ENCODE results near the gene TAF1A.
A peak's percentile ranks its signal among the peaks of the same experiment; 100 is the strongest.

Gene TAF1A

GRCh38 chr1:222543817-222544216 lies 45.9 kb downstream of the TAF1A start:
- Histone ChIP-seq H3K18ac (ENCODE audit: low read length) (no peak overlapping the region), H3K79me2 (ENCODE audit: control insufficient read depth, insufficient read depth, low read length) (no peaks in the 10 kb centered on the region), H4K8ac (ENCODE audit: low read depth, low read length) (no peak overlapping the region), H2BK15ac (replicated peaks; ENCODE audit: low read depth) (no peak overlapping the region), H3K4me1 (ENCODE audit: control insufficient read depth, low read depth, low read length) (no peaks in the 10 kb centered on the region), H3K23ac (ENCODE audit: low read length) (no peak overlapping the region), H2BK120ac (ENCODE audit: low read depth, low read length) (no peak overlapping the region), H3K36me3 (ENCODE audit: control insufficient read depth, insufficient read depth, low read length) (no peaks in the 10 kb centered on the region), H3K79me1 (ENCODE audit: low read length) (no peaks in the 10 kb centered on the region), H3K9ac (ENCODE audit: low read length) (no peak overlapping the region), H3K27me3 (ENCODE audit: insufficient read depth, low read length, poor library complexity) (no peaks in the 10 kb centered on the region), H2AK5ac (ENCODE audit: low read length) (no peak overlapping the region), H3K27ac (ENCODE audit: low read depth, low read length) (no peak overlapping the region), H3K4ac (ENCODE audit: low read depth, low read length) (no peak overlapping the region), H2BK5ac (ENCODE audit: low read length) (no peak overlapping the region), H3K4me3 (ENCODE audit: low read length) (no peak overlapping the region), H3K56ac (ENCODE audit: low read length) (no peak overlapping the region), H4K5ac (ENCODE audit: low read length) (no peak overlapping the region), H3K4me2 (ENCODE audit: low read length) (no peak overlapping the region)
- DNase-seq = peak; percentile 68
- no CpG with 5 or more reads among the region's 21 CpGs for WGBS (ENCODE audit: extremely low coverage, insufficient coverage, low lambda C conversion rate)

- H3K4me2 ChIP-seq (ENCODE audit: low read length) = no peak overlapping the region
- no peak overlapping the region for H3K4ac ChIP-seq (ENCODE audit: low read depth, low read length)
- no peaks in the 10 kb centered on the region for H3K36me3 ChIP-seq (ENCODE audit: control insufficient read depth, insufficient read depth, low read length)
- no peak overlapping the region for H3K56ac ChIP-seq (ENCODE audit: low read length)
- H2AK5ac ChIP-seq (ENCODE audit: low read length) = no peak overlapping the region
- H2BK15ac ChIP-seq (replicated peaks; ENCODE audit: low read depth) = no peak overlapping the region
- H3K4me3 ChIP-seq (ENCODE audit: low read length) = no peak overlapping the region
- no CpG with 5 or more reads among the region's 2 CpGs for WGBS (ENCODE audit: extremely low coverage, insufficient coverage, low lambda C conversion rate)
- H4K5ac ChIP-seq (ENCODE audit: low read length) = no peak overlapping the region
- H2BK5ac ChIP-seq (ENCODE audit: low read length) = no peak overlapping the region
- no peak for DNase-seq
- H2BK120ac ChIP-seq (ENCODE audit: low read depth, low read length) = no peak overlapping the region
- H3K9ac ChIP-seq (ENCODE audit: low read length) = no peak overlapping the region
- no peak overlapping the region for H3K18ac ChIP-seq (ENCODE audit: low read length)
- no peak overlapping the region for H4K8ac ChIP-seq (ENCODE audit: low read depth, low read length)
- no peak overlapping the region for H3K23ac ChIP-seq (ENCODE audit: low read length)
- H3K79me1 ChIP-seq (ENCODE audit: low read length) = no peaks in the 10 kb centered on the region
- H3K27ac ChIP-seq (ENCODE audit: low read depth, low read length) = no peak overlapping the region
- H3K4me1 ChIP-seq (ENCODE audit: control insufficient read depth, low read depth, low read length) = no peaks in the 10 kb centered on the region
- H3K27me3 ChIP-seq (ENCODE audit: insufficient read depth, low read length, poor library complexity) = no peaks in the 10 kb centered on the region
- H3K79me2 ChIP-seq (ENCODE audit: control insufficient read depth, insufficient read depth, low read length) = no peaks in the 10 kb centered on the region
Measured at GRCh38 chr1:222540598-222540995, 49.1 kb downstream of the TAF1A start.

- H3K36me3 ChIP-seq (ENCODE audit: control insufficient read depth, insufficient read depth, low read length) = no peaks in the 10 kb centered on the region
- H3K79me2 ChIP-seq (ENCODE audit: control insufficient read depth, insufficient read depth, low read length) = no peaks in the 10 kb centered on the region
- no peak overlapping the region for H2BK15ac ChIP-seq (replicated peaks; ENCODE audit: low read depth)
- H2BK5ac ChIP-seq (ENCODE audit: low read length) = no peak overlapping the region
- no peak overlapping the region for H3K4ac ChIP-seq (ENCODE audit: low read depth, low read length)
- H3K9ac ChIP-seq (ENCODE audit: low read length) = no peak overlapping the region
- no peak overlapping the region for H3K27ac ChIP-seq (ENCODE audit: low read depth, low read length)
- DNase-seq = no peak
- no peak overlapping the region for H4K8ac ChIP-seq (ENCODE audit: low read depth, low read length)
- H3K4me1 ChIP-seq (ENCODE audit: control insufficient read depth, low read depth, low read length) = no peaks in the 10 kb centered on the region
- H3K79me1 ChIP-seq (ENCODE audit: low read length) = no peaks in the 10 kb centered on the region
- no peak overlapping the region for H2BK120ac ChIP-seq (ENCODE audit: low read depth, low read length)
- H3K23ac ChIP-seq (ENCODE audit: low read length) = no peak overlapping the region
- H3K27me3 ChIP-seq (ENCODE audit: insufficient read depth, low read length, poor library complexity) = no peaks in the 10 kb centered on the region
- H2AK5ac ChIP-seq (ENCODE audit: low read length) = no peak overlapping the region
- H3K4me3 ChIP-seq (ENCODE audit: low read length) = no peak overlapping the region
- H3K56ac ChIP-seq (ENCODE audit: low read length) = no peak overlapping the region
- H4K5ac ChIP-seq (ENCODE audit: low read length) = no peak overlapping the region
- H3K18ac ChIP-seq (ENCODE audit: low read length) = no peak overlapping the region
- no CpG with 5 or more reads among the region's 16 CpGs for WGBS (ENCODE audit: extremely low coverage, insufficient coverage, low lambda C conversion rate)
- H3K4me2 ChIP-seq (ENCODE audit: low read length) = no peak overlapping the region
Measured at GRCh38 chr1:222539951-222540597, 49.7 kb downstream of the TAF1A start.

- Histone ChIP-seq H2BK5ac (ENCODE audit: low read length) (no peak overlapping the region), H3K4me1 (ENCODE audit: control insufficient read depth, low read depth, low read length) (no peaks in the 10 kb centered on the region), H3K27me3 (ENCODE audit: insufficient read depth, low read length, poor library complexity) (no peaks in the 10 kb centered on the region), H3K4me3 (ENCODE audit: low read length) (no peak overlapping the region), H2AK5ac (ENCODE audit: low read length) (no peak overlapping the region), H3K56ac (ENCODE audit: low read length) (no peak overlapping the region), H3K18ac (ENCODE audit: low read length) (no peak overlapping the region), H3K4me2 (ENCODE audit: low read length) (no peak overlapping the region), H3K36me3 (ENCODE audit: control insufficient read depth, insufficient read depth, low read length) (no peaks in the 10 kb centered on the region), H4K8ac (ENCODE audit: low read depth, low read length) (no peak overlapping the region), H3K4ac (ENCODE audit: low read depth, low read length) (no peak overlapping the region), H2BK120ac (ENCODE audit: low read depth, low read length) (no peak overlapping the region), H3K23ac (ENCODE audit: low read length) (no peak overlapping the region), H3K79me2 (ENCODE audit: control insufficient read depth, insufficient read depth, low read length) (no peaks in the 10 kb centered on the region), H3K79me1 (ENCODE audit: low read length) (no peaks in the 10 kb centered on the region), H4K5ac (ENCODE audit: low read length) (no peak overlapping the region), H2BK15ac (replicated peaks; ENCODE audit: low read depth) (no peak overlapping the region), H3K9ac (ENCODE audit: low read length) (no peak overlapping the region), H3K27ac (ENCODE audit: low read depth, low read length) (no peak overlapping the region)
- WGBS (ENCODE audit: extremely low coverage, insufficient coverage, low lambda C conversion rate) = 100% methylated on average over 1 of the region's 5 CpGs
- no peak for DNase-seq
Measured at GRCh38 chr1:222535455-222535854, 54.3 kb downstream of the TAF1A start.

DNA sequence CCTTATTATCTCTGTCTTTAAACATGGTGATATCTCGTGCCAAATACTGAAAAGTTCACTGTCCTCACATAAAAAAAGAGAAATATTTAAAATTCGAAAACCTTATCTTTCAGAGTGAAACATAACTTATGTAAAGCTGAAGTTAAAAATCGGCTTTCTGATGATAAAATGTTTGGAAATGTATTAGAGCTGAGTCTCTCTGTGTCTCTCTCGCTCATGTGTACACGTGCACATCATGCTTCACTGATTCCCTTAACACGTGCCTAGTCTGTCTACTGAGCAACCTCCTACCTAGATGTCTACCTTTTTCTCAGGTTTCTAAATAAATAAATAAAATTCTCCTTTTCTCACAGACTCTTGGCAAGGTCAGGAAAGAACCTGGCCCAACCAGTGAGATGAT lies 58.9 kb downstream of the TAF1A start:
- no peak overlapping the region for H3K4ac ChIP-seq (ENCODE audit: low read depth, low read length)
- no peak overlapping the region for H3K56ac ChIP-seq (ENCODE audit: low read length)
- H3K18ac ChIP-seq (ENCODE audit: low read length) = no peak overlapping the region
- H4K5ac ChIP-seq (ENCODE audit: low read length) = no peak overlapping the region
- H3K4me3 ChIP-seq (ENCODE audit: low read length) = no peak overlapping the region
- DNase-seq = no peak
- no peaks in the 10 kb centered on the region for H3K27me3 ChIP-seq (ENCODE audit: insufficient read depth, low read length, poor library complexity)
- H3K36me3 ChIP-seq (ENCODE audit: control insufficient read depth, insufficient read depth, low read length) = no peaks in the 10 kb centered on the region
- no peak overlapping the region for H4K8ac ChIP-seq (ENCODE audit: low read depth, low read length)
- H3K79me2 ChIP-seq (ENCODE audit: control insufficient read depth, insufficient read depth, low read length) = no peaks in the 10 kb centered on the region
- H3K79me1 ChIP-seq (ENCODE audit: low read length) = no peaks in the 10 kb centered on the region
- no peak overlapping the region for H2BK120ac ChIP-seq (ENCODE audit: low read depth, low read length)
- H2BK5ac ChIP-seq (ENCODE audit: low read length) = no peak overlapping the region
- no peak overlapping the region for H3K23ac ChIP-seq (ENCODE audit: low read length)
- H3K4me2 ChIP-seq (ENCODE audit: low read length) = no peak overlapping the region
- H2BK15ac ChIP-seq (replicated peaks; ENCODE audit: low read depth) = no peak overlapping the region
- no peak overlapping the region for H2AK5ac ChIP-seq (ENCODE audit: low read length)
- H3K9ac ChIP-seq (ENCODE audit: low read length) = no peak overlapping the region
- no peaks in the 10 kb centered on the region for H3K4me1 ChIP-seq (ENCODE audit: control insufficient read depth, low read depth, low read length)
- WGBS (ENCODE audit: extremely low coverage, insufficient coverage, low lambda C conversion rate) = no CpG with 5 or more reads among the region's 6 CpGs
- no peak overlapping the region for H3K27ac ChIP-seq (ENCODE audit: low read depth, low read length)

GRCh38 chr1:222529916-222530315 lies 59.8 kb downstream of the TAF1A start:
- Histone ChIP-seq H2BK120ac (ENCODE audit: low read depth, low read length) (no peak overlapping the region), H3K23ac (ENCODE audit: low read length) (no peak overlapping the region), H3K56ac (ENCODE audit: low read length) (no peak overlapping the region), H3K4me3 (ENCODE audit: low read length) (no peak overlapping the region), H3K27me3 (ENCODE audit: insufficient read depth, low read length, poor library complexity) (no peaks in the 10 kb centered on the region), H2BK5ac (ENCODE audit: low read length) (no peak overlapping the region), H3K4me2 (ENCODE audit: low read length) (no peak overlapping the region), H3K79me1 (ENCODE audit: low read length) (no peaks in the 10 kb centered on the region), H3K36me3 (ENCODE audit: control insufficient read depth, insufficient read depth, low read length) (no peaks in the 10 kb centered on the region), H3K4ac (ENCODE audit: low read depth, low read length) (no peak overlapping the region), H3K18ac (ENCODE audit: low read length) (no peak overlapping the region), H2AK5ac (ENCODE audit: low read length) (no peak overlapping the region), H3K9ac (ENCODE audit: low read length) (no peak overlapping the region), H3K79me2 (ENCODE audit: control insufficient read depth, insufficient read depth, low read length) (no peaks in the 10 kb centered on the region), H3K27ac (ENCODE audit: low read depth, low read length) (no peak overlapping the region), H4K5ac (ENCODE audit: low read length) (no peak overlapping the region), H2BK15ac (replicated peaks; ENCODE audit: low read depth) (no peak overlapping the region), H3K4me1 (ENCODE audit: control insufficient read depth, low read depth, low read length) (no peaks in the 10 kb centered on the region), H4K8ac (ENCODE audit: low read depth, low read length) (no peak overlapping the region)
- WGBS (ENCODE audit: extremely low coverage, insufficient coverage, low lambda C conversion rate) = no CpG with 5 or more reads among the region's 3 CpGs
- DNase-seq = no peak

Data from mesendoderm (in vitro differentiated cells).